ENCODE results near the gene ANK2.
"Not testable (repeated sequence)": the region's sequence is repeated elsewhere in the genome, so short reads cannot be mapped to it uniquely, and the experiment has no call there.

The ANK2 gene

GRCh38 chr4:113153529-113154101 is 104.2 kb downstream of the ANK2 start:
- no peak for DNase-seq (ENCODE audit: low spot score)

GRCh38 chr4:113154281-113154680 is 104.8 kb downstream of the ANK2 start:
- no peak for DNase-seq (ENCODE audit: low spot score)

GRCh38 chr4:113157086-113157857 is 107.8 kb downstream of the ANK2 start:
- DNase-seq (ENCODE audit: low spot score), result no peak

GRCh38 chr4:113159942-113160545 is 110.6 kb downstream of the ANK2 start:
- DNase-seq (ENCODE audit: low spot score), result no peak

- DNase-seq (ENCODE audit: low spot score), result no peak
Measured at GRCh38 chr4:113160548-113160947, 111.1 kb downstream of the ANK2 start.

- no peak for DNase-seq (ENCODE audit: low spot score)
Measured at GRCh38 chr4:113162089-113162488, 112.6 kb downstream of the ANK2 start.

- no peak for DNase-seq (ENCODE audit: low spot score)
Measured at GRCh38 chr4:113169368-113169767, 119.9 kb downstream of the ANK2 start.

- no peak for DNase-seq (ENCODE audit: low spot score)
Measured at GRCh38 chr4:113170115-113170804, 120.8 kb downstream of the ANK2 start.

GRCh38 chr4:113170805-113171468 is 121.5 kb downstream of the ANK2 start:
- DNase-seq (ENCODE audit: low spot score), result no peak

GRCh38 chr4:113173126-113173792 is 123.8 kb downstream of the ANK2 start:
- no peak for DNase-seq (ENCODE audit: low spot score)

- DNase-seq (ENCODE audit: low spot score), result no peak
Measured at GRCh38 chr4:113173793-113174264, 124.4 kb downstream of the ANK2 start.

- DNase-seq (ENCODE audit: low spot score), result no peak
Measured at GRCh38 chr4:113179091-113179490, 129.6 kb downstream of the ANK2 start.

GRCh38 chr4:113179996-113180395 is 130.5 kb downstream of the ANK2 start:
- peak; percentile 13 for DNase-seq (ENCODE audit: low spot score)

- peak; percentile 2 for DNase-seq (ENCODE audit: low spot score)
Measured at GRCh38 chr4:113181289-113182007, 132.0 kb downstream of the ANK2 start.

GRCh38 chr4:113183032-113183605 is 133.7 kb downstream of the ANK2 start:
- DNase-seq (ENCODE audit: low spot score), result no peak

GRCh38 chr4:113186220-113186619 is 136.8 kb downstream of the ANK2 start:
- DNase-seq (ENCODE audit: low spot score), result not testable (repeated sequence)

- no peak for DNase-seq (ENCODE audit: low spot score)
Measured at GRCh38 chr4:113186913-113187312, 137.5 kb downstream of the ANK2 start.

- DNase-seq (ENCODE audit: low spot score), result no peak
Measured at GRCh38 chr4:113187358-113187757, 137.9 kb downstream of the ANK2 start.

GRCh38 chr4:113189546-113189945 is 140.1 kb downstream of the ANK2 start:
- DNase-seq (ENCODE audit: low spot score), result no peak

- DNase-seq (ENCODE audit: low spot score), result no peak
Measured at GRCh38 chr4:113209153-113209552, 159.7 kb downstream of the ANK2 start.
